ENCODE measurements around the gene LRSAM1.
A peak's percentile ranks its signal among the peaks of the same experiment; 100 is the strongest.

Gene LRSAM1

DNA sequence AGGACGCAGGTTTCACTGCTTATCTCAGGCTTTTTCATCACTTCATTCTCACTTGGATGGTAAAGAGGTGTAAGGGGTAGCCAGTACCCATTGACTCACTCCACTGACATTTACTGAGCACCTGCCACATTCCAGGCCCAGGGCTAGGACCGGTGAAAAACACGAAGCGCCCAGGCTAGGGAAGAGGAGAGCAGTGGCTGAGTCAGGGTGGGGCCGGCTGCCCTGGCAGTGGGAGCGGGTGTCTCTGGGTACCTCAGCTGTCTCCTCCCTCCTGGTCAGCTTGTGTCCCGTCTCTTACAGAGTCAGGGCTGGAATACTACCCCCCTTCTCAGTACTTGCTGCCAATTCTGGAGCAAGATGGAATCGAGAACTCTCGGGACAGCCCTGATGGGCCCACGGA is 22.2 kb downstream of the LRSAM1 start:
- Histone ChIP-seq H3K4me3 (ENCODE audit: low read depth, low read length) (no peak overlapping the region), H4K91ac (ENCODE audit: low read depth, low read length) (no peak overlapping the region), H3K18ac (ENCODE audit: low read length) (no peak overlapping the region), H3K4ac (ENCODE audit: low read depth, low read length) (no peak overlapping the region), H3K4me1 (ENCODE audit: control insufficient read depth in 1 of 2, insufficient read depth in 2 of 2, low read length in 2 of 2) (no peaks in the 10 kb centered on the region), H3K23ac (ENCODE audit: low read length) (no peak overlapping the region), H3K27ac (ENCODE audit: low read depth, low read length) (no peak overlapping the region), H4K8ac (ENCODE audit: low read depth, low read length) (peak overlapping the region; percentile 13), H2BK120ac (ENCODE audit: insufficient read depth, low read length, poor library complexity) (no peak overlapping the region), H3K4me2 (ENCODE audit: low read length) (no peak overlapping the region), H2AFZ (ENCODE audit: insufficient read depth, low read length, poor library complexity) (no peak overlapping the region), H2BK5ac (ENCODE audit: low read depth, low read length, poor library complexity) (no peak overlapping the region), H3K14ac (ENCODE audit: low read length) (no peak overlapping the region), H3K79me1 (ENCODE audit: low read length) (no peaks in the 10 kb centered on the region), H3K27me3 (ENCODE audit: insufficient read depth, low read length) (no peaks in the 10 kb centered on the region), H3K9me3 (ENCODE audit: insufficient read depth, low read depth, low read length) (no peaks in the 10 kb centered on the region), H2AK5ac (ENCODE audit: low read length) (no peak overlapping the region), H3K79me2 (ENCODE audit: control insufficient read depth, insufficient read depth, low read length, poor library complexity) (no peaks in the 10 kb centered on the region), H3K9ac (ENCODE audit: low read length) (no peak overlapping the region), H4K12ac (ENCODE audit: low read depth, low read length) (no peak overlapping the region), H3K36me3 (ENCODE audit: control insufficient read depth in 1 of 2, insufficient read depth in 2 of 2, low read length in 2 of 2) (peaks cover 5 to 16% of the 10 kb centered on the region in 2 experiments), H2BK12ac (ENCODE audit: low read length) (no peak overlapping the region)
- WGBS (ENCODE audit: extremely low coverage, insufficient coverage, insufficient read length), result no CpG with 5 or more reads among the region's 10 CpGs
- DNase-seq, result peak in 1 of 2 donors; percentile 46

- Histone ChIP-seq H2AFZ (ENCODE audit: insufficient read depth, low read length, poor library complexity) (no peak overlapping the region), H2BK120ac (ENCODE audit: insufficient read depth, low read length, poor library complexity) (no peak overlapping the region), H3K27me3 (ENCODE audit: insufficient read depth, low read length) (no peaks in the 10 kb centered on the region), H4K91ac (ENCODE audit: low read depth, low read length) (no peak overlapping the region), H3K4ac (ENCODE audit: low read depth, low read length) (no peak overlapping the region), H3K79me2 (ENCODE audit: control insufficient read depth, insufficient read depth, low read length, poor library complexity) (no peaks in the 10 kb centered on the region), H3K4me1 (ENCODE audit: control insufficient read depth in 1 of 2, insufficient read depth in 2 of 2, low read length in 2 of 2) (no peaks in the 10 kb centered on the region), H3K36me3 (ENCODE audit: control insufficient read depth in 1 of 2, insufficient read depth in 2 of 2, low read length in 2 of 2) (peaks cover 8 to 18% of the 10 kb centered on the region in 2 experiments), H3K4me3 (ENCODE audit: low read depth, low read length) (no peak overlapping the region), H4K12ac (ENCODE audit: low read depth, low read length) (no peak overlapping the region), H4K8ac (ENCODE audit: low read depth, low read length) (peak overlapping the region; percentile 13), H2BK5ac (ENCODE audit: low read depth, low read length, poor library complexity) (no peak overlapping the region), H3K23ac (ENCODE audit: low read length) (no peak overlapping the region), H3K27ac (ENCODE audit: low read depth, low read length) (no peak overlapping the region), H3K9me3 (ENCODE audit: insufficient read depth, low read depth, low read length) (no peaks in the 10 kb centered on the region), H3K79me1 (ENCODE audit: low read length) (no peaks in the 10 kb centered on the region), H3K14ac (ENCODE audit: low read length) (no peak overlapping the region), H2BK12ac (ENCODE audit: low read length) (no peak overlapping the region), H3K4me2 (ENCODE audit: low read length) (no peak overlapping the region), H3K9ac (ENCODE audit: low read length) (no peak overlapping the region), H3K18ac (ENCODE audit: low read length) (no peak overlapping the region), H2AK5ac (ENCODE audit: low read length) (no peak overlapping the region)
- no peak for DNase-seq
- no CpG with 5 or more reads among the region's 4 CpGs for WGBS (ENCODE audit: extremely low coverage, insufficient coverage, insufficient read length)
Measured at GRCh38 chr9:127473932-127474331, 22.6 kb downstream of the LRSAM1 start.

DNA sequence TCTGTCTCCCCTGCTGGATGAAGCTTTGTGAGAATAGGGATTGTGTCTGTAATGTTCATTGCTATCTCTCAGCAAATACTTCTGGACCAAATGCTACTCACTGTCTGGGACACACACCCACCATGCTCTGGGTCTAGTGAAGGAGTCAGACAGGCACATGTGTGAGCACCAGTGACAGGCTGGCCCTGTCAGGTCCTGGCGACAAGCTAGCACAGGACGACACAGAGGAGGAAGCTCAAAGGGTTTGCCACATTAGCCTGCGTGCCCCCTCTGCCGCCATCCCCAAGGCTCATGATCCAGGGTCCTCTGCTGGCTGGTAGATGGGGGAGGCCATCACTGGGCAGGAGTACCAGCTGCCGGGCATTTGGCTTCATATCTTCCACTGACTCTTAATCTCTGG is 23.3 kb downstream of the LRSAM1 start:
- Histone ChIP-seq H3K14ac (ENCODE audit: low read length) (no peak overlapping the region), H2BK120ac (ENCODE audit: insufficient read depth, low read length, poor library complexity) (no peak overlapping the region), H3K79me2 (ENCODE audit: control insufficient read depth, insufficient read depth, low read length, poor library complexity) (no peaks in the 10 kb centered on the region), H3K23ac (ENCODE audit: low read length) (no peak overlapping the region), H3K27me3 (ENCODE audit: insufficient read depth, low read length) (no peaks in the 10 kb centered on the region), H3K4me2 (ENCODE audit: low read length) (no peak overlapping the region), H2AFZ (ENCODE audit: insufficient read depth, low read length, poor library complexity) (no peak overlapping the region), H2AK5ac (ENCODE audit: low read length) (no peak overlapping the region), H3K27ac (ENCODE audit: low read depth, low read length) (no peak overlapping the region), H2BK12ac (ENCODE audit: low read length) (no peak overlapping the region), H4K91ac (ENCODE audit: low read depth, low read length) (no peak overlapping the region), H2BK5ac (ENCODE audit: low read depth, low read length, poor library complexity) (no peak overlapping the region), H4K8ac (ENCODE audit: low read depth, low read length) (no peak overlapping the region), H3K4me1 (ENCODE audit: control insufficient read depth in 1 of 2, insufficient read depth in 2 of 2, low read length in 2 of 2) (no peaks in the 10 kb centered on the region), H3K18ac (ENCODE audit: low read length) (no peak overlapping the region), H4K12ac (ENCODE audit: low read depth, low read length) (no peak overlapping the region), H3K9ac (ENCODE audit: low read length) (no peak overlapping the region), H3K9me3 (ENCODE audit: insufficient read depth, low read depth, low read length) (no peaks in the 10 kb centered on the region), H3K36me3 (ENCODE audit: control insufficient read depth in 1 of 2, insufficient read depth in 2 of 2, low read length in 2 of 2) (peaks cover 15 to 25% of the 10 kb centered on the region in 2 experiments), H3K79me1 (ENCODE audit: low read length) (no peaks in the 10 kb centered on the region), H3K4ac (ENCODE audit: low read depth, low read length) (no peak overlapping the region), H3K4me3 (ENCODE audit: low read depth, low read length) (no peak overlapping the region)
- WGBS (ENCODE audit: extremely low coverage, insufficient coverage, insufficient read length), result no CpG with 5 or more reads among the region's 5 CpGs
- no peak for DNase-seq

- Histone ChIP-seq H2AK5ac (ENCODE audit: low read length) (no peak overlapping the region), H3K4me2 (ENCODE audit: low read length) (no peak overlapping the region), H2BK5ac (ENCODE audit: low read depth, low read length, poor library complexity) (no peak overlapping the region), H3K4me3 (ENCODE audit: low read depth, low read length) (no peak overlapping the region), H3K4me1 (ENCODE audit: control insufficient read depth in 1 of 2, insufficient read depth in 2 of 2, low read length in 2 of 2) (no peaks in the 10 kb centered on the region), H3K27ac (ENCODE audit: low read depth, low read length) (no peak overlapping the region), H3K18ac (ENCODE audit: low read length) (no peak overlapping the region), H3K9me3 (ENCODE audit: insufficient read depth, low read depth, low read length) (no peaks in the 10 kb centered on the region), H3K23ac (ENCODE audit: low read length) (no peak overlapping the region), H3K36me3 (ENCODE audit: control insufficient read depth in 1 of 2, insufficient read depth in 2 of 2, low read length in 2 of 2) (peaks cover 27 to 29% of the 10 kb centered on the region in 2 experiments), H3K27me3 (ENCODE audit: insufficient read depth, low read length) (no peaks in the 10 kb centered on the region), H2AFZ (ENCODE audit: insufficient read depth, low read length, poor library complexity) (no peak overlapping the region), H3K79me2 (ENCODE audit: control insufficient read depth, insufficient read depth, low read length, poor library complexity) (no peaks in the 10 kb centered on the region), H2BK12ac (ENCODE audit: low read length) (no peak overlapping the region), H4K12ac (ENCODE audit: low read depth, low read length) (no peak overlapping the region), H3K14ac (ENCODE audit: low read length) (no peak overlapping the region), H3K4ac (ENCODE audit: low read depth, low read length) (no peak overlapping the region), H4K91ac (ENCODE audit: low read depth, low read length) (no peak overlapping the region), H3K9ac (ENCODE audit: low read length) (no peak overlapping the region), H3K79me1 (ENCODE audit: low read length) (no peaks in the 10 kb centered on the region), H2BK120ac (ENCODE audit: insufficient read depth, low read length, poor library complexity) (no peak overlapping the region), H4K8ac (ENCODE audit: low read depth, low read length) (no peak overlapping the region)
- no CpG with 5 or more reads among the region's 17 CpGs for WGBS (ENCODE audit: extremely low coverage, insufficient coverage, insufficient read length)
- DNase-seq, result no peak
Measured at GRCh38 chr9:127479507-127480081, 28.3 kb downstream of the LRSAM1 start.
